ENCODE results near the gene HECTD1.
"Not testable (repeated sequence)": the region's sequence is repeated elsewhere in the genome, so short reads cannot be mapped to it uniquely, and the experiment has no call there.

Gene HECTD1

GRCh38 chr14:31139301-31139847 lies 68.2 kb downstream of the HECTD1 start:
- no peak for DNase-seq

- no peak for DNase-seq
Observed at GRCh38 chr14:31138301-31138700, 69.3 kb downstream of the HECTD1 start.

- no peak for DNase-seq
Observed at GRCh38 chr14:31137214-31137889, 70.2 kb downstream of the HECTD1 start.

DNA sequence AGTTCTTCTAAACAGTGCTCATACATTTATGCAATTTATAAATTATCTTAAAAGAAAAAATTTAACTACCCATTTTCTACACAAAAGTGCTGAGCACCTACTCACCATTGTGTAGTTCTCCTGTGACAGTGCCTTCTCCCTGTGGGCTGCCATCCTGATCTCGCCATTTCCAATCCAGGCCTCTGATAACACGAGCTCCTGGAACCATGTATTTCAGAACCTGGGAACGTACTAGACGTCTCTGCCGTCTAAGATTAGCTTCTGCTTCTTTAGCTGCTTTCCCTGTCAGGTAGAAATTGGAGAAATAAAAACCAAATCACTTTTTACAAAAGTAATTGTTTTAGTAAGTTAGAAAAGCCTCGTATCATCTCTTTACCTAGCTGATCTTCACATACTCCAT lies 74.5 kb downstream of the HECTD1 start:
- DNase-seq = no peak

DNA sequence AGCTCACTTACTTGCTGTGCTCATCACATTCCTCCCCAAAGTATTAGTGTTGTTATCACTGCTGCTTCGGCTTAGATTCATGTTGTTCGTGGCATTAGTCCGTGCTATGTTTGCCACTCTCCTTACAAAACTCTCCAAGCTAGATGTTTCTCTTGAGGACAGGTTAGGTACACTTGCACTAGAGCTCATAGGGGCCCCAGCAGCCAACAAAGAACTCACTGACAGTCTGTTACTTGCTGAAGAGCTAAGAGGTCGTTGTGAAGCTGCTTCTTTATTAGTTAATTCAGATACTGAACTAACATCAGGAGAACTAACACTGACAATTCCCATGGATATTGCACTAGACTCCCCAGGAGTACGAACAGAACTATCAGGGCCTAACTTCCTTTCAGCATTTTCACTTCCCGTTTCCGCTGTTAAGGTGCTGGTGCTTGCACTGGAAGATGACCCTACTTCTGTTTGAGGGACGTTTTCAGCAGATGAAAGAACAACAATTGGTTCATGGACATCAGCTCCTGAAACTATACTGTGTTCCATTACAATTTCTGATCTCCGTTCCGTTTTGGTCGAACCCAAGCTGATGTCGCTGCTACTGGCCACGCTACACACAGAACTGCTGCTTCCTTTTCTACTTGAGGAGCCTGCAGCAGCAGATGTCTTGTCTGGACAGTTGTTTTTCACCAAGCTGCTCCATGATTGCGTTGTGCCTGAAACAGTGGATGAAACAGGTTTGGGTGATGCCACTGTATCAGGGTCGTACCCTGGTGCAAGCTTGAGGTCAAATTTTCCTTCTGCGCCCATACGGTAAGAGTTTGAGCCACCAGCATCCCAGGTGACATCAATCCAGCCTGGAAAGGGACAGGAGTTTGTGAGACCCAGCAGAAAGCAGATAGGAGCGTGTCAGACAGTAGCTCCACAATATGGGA lies 78.7 kb downstream of the HECTD1 start:
- no peak for DNase-seq

DNA sequence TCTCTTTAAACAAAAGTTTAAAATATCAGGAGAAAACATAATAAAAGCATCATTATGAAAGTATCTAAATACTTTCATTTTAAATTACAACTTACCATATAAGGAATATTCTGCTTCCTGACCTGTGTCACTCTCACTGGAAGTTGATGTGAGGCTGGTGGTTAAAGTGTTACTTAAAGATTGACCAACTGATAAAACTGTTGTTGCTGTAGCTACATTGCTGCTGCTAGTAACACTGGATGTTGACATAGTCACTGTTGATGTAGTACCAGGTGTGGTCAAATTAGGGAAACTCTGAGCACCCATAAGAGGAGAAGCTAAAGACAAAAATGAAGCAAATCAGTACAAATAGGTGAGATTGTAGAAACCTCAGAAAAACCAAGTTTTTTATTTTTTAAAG lies 79.9 kb downstream of the HECTD1 start:
- DNase-seq = no peak

- no peak for DNase-seq
Observed at GRCh38 chr14:31126680-31127079, 80.9 kb downstream of the HECTD1 start.

DNA sequence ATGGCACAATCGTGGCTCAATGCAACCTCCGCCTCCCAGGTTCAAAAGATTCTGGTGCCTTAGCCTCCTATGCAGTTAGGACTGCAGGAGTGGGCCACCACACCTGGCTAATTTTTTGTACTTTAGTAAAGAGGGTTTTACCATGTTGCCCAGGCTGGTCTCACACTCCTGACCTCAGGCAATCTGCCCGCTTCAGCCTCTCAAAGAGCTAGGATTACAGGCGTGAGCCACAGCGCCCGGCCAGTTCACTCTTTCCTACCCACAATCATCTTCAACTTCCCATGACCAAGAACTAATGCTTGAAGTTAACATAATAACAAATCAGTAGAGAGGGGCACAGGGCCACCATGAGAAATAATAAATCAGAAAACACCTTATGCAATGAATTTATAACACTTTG lies 82.4 kb downstream of the HECTD1 start:
- no peak for DNase-seq

GRCh38 chr14:31124197-31124596 lies 83.4 kb downstream of the HECTD1 start:
- no peak for DNase-seq

- no peak for DNase-seq
Observed at GRCh38 chr14:31122921-31123320, 84.7 kb downstream of the HECTD1 start.

DNA sequence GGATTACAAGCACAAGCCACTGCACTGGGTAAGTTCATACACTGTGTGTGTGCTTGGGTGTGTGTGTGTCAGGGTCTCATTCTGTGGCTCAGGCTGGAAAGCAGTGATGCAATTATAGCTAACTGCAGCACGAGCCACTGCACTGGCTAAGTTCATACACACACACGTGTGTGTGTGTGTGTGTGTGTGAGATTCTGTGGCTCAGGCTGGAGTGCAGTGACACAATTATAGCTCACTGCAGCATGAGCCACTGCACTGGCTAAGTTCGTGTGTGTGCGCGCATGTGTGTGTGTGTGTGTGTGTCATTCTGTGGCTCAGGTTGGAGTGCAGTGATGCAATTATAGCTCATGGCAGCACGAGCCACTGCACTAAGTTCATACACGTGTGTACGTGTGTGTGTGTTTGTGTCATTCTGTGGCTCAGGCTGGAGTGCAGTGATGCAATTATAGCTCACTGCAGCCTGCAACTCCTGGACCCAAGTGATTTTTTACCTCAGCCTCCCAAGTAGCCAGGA lies 85.4 kb downstream of the HECTD1 start:
- DNase-seq = no peak

GRCh38 chr14:31118892-31119291 lies 88.7 kb downstream of the HECTD1 start:
- no peak for DNase-seq

GRCh38 chr14:31113794-31114193 lies 93.8 kb downstream of the HECTD1 start:
- DNase-seq = no peak

GRCh38 chr14:31110872-31111271 lies 96.7 kb downstream of the HECTD1 start:
- DNase-seq = no peak

- no peak for DNase-seq
Observed at GRCh38 chr14:31109257-31109656, 98.3 kb downstream of the HECTD1 start.

GRCh38 chr14:31106768-31107167 lies 100.8 kb downstream of the HECTD1 start:
- no peak for DNase-seq

DNA sequence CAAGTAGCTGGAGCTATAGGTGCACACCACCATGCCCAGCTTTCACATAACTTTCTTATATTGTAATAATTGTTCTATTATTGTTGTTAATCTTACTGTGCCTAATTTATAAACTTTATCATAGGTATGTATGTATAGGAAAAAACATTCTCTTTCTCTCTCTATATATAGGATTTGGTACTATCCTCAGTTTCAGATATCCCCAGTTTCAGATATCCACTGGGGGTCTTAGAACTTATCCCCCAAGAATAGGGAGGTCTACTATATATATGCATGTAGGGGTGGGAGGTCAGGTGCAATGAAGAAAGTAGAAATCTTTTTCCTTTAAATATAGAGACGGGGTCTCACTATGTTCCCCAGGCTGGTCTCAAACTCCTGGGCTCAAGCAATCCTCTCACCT lies 110.5 kb downstream of the HECTD1 start:
- no peak for DNase-seq

- DNase-seq = no peak
Observed at GRCh38 chr14:31096255-31096654, 111.3 kb downstream of the HECTD1 start.

- DNase-seq = not testable (repeated sequence)
Observed at GRCh38 chr14:31095817-31096216, 111.8 kb downstream of the HECTD1 start.

DNA sequence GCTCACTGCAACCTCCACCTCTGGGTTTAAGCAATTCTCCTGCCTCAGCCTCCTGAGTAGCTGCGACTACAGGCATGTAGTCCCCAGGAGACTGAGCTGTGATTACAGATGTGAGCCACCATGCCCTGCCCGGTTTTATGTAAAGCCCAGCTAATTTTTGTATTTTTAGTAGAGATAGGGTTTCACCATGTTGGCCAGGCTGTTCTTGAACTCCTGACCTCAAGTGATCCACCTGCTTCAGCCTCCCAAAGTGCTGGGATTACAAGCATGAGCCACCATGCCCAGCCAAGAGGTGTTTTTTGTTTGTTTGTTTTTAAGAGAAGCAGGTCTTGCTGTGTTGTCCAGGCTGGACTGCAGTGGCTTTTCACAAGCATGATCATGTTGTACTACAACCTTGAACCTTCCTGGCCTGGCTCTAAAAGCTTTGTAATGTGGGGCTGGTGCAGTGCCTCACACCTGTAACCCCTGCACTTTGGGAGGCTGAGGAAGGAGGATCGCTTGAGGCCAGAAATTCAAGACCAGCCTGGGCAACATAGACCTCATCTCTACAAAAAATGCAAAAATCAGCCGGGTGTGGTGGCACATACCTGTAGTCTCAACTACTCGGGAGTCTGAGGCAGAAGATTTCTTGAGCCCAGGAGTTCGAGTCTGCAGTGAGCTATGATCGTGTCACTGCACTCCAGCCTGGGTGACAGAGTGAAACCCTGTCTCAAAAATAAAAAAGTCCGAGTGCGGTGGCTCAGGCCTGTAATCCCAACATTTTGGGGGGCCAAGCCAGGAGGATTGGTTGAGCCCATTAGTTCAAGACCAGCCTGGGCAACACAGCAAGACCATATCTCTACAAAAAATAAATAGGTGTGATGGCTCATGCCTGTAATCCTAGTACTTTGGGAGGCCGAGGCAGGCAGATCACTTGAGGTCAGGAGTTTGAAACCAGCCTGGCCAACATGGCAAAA lies 113.4 kb downstream of the HECTD1 start:
- not testable (repeated sequence) for DNase-seq

GRCh38 chr14:31092160-31092708 lies 115.4 kb downstream of the HECTD1 start:
- DNase-seq = no peak

All from NCI-H1105 treated with DMSO at 0.1 percent for 48 hours (cell line).